HepG2 (cell line): ENCODE measurements around the gene MSRB3. TPM values are rescaled to one million over a fixed set of nuclear protein-coding genes. Genes with fewer than 3 reads are reported as not detected.

Experiments used
- ATAC-seq: fragments of 200-7000 bp; cut with Tn5 transposase; 3 replicates; pipeline ENCODE4 v1.9.1; 2020; ENCODE audit warnings: mild to moderate bottlenecking, moderate library complexity
- BruUV-seq: library from RNA; stranded (reverse); fragments of 400-500 nt; replicated peaks from 2 replicates; lab custom pipeline; 2021; lab: Mats Ljungman, UMichigan
- CTCF ChIA-PET: fragments of 300-600 bp; formaldehyde crosslinking; extraction: SDS; loops from one replicate; lab custom pipeline; 2021; ENCODE audit warnings: low total read pairs, inconsistent platforms, low intra/inter-chr PET ratio; lab: Yijun Ruan, JAX
- POLR2A ChIA-PET: fragments of 350-600 bp; sonication (Branson Sonifier 250); formaldehyde crosslinking; loops from one replicate; lab custom pipeline; 2020; ENCODE audit warnings: antibody characterized with exemption, inconsistent platforms; lab: Yijun Ruan, JAX
- DNase-seq: peaks from one replicate; pipeline ENCODE4 v3.0.0-alpha.2; 2015; ENCODE audit warnings: low spot score
- FAIRE-seq: peaks from 3 replicates; lab custom pipeline; 2011; peaks lifted over from hg19 to GRCh38; lab: Jason Lieb, UNC
- H2AFZ ChIP-seq: one replicate; pipeline ENCODE4 v1.6.1; 2011; ENCODE audit warnings: low read length, inconsistent platforms
- H3K27ac ChIP-seq: fragments of 300-600 bp; 3 replicates; pipeline ENCODE4 v1.8.0; 2011; ENCODE audit warnings: mixed run types, mild to moderate bottlenecking, mixed read lengths, low read length, inconsistent platforms; ENCODE audit not compliant: insufficient read depth; ENCODE audit errors: extremely low read length
- H3K27me3 ChIP-seq, 2 experiments: fragments of 200-600 bp in 1 of 2; 2 replicates in 1 of 2; 3 replicates in 1 of 2; pipeline versions ENCODE4 v1.6.0 to v1.8.0; 2011; ENCODE audit warnings: low read length in 2 of 2, mild to moderate bottlenecking in 2 of 2, moderate library complexity in 2 of 2, inconsistent platforms in 1 of 2; ENCODE audit not compliant: insufficient read depth in 2 of 2, control insufficient read depth in 1 of 2
- H3K36me3 ChIP-seq, 2 experiments: fragments of 200-600 bp in 1 of 2; replicated peaks in 1 of 2; 2 replicates in 1 of 2; 3 replicates in 1 of 2; pipeline versions ENCODE4 v1.5.1 to v1.8.0; 2011; ENCODE audit warnings: low read length in 2 of 2, inconsistent platforms in 1 of 2; ENCODE audit not compliant: insufficient read depth in 2 of 2, control insufficient read depth in 1 of 2
- H3K4me1 ChIP-seq: 2 replicates; pipeline ENCODE4 v1.5.1; 2012; ENCODE audit warnings: low read length, inconsistent platforms; ENCODE audit not compliant: insufficient read depth
- H3K4me2 ChIP-seq: 2 replicates; pipeline ENCODE4 v1.6.0; 2011; ENCODE audit warnings: low read depth, low read length, inconsistent platforms
- H3K4me3 ChIP-seq, 3 experiments: fragments of 200-600 bp in 1 of 3; sonication (generic), shearing (Covaris generic) in 1 of 3; replicated peaks in 1 of 3; 2 replicates each; pipeline ENCODE4 v1.5.1; 2011 to 2016; ENCODE audit warnings: low read length in 3 of 3, inconsistent platforms in 2 of 3, low read depth in 2 of 3, mild to moderate bottlenecking in 2 of 3, control low read depth in 1 of 3, mixed read lengths in 1 of 3; ENCODE audit not compliant: insufficient read depth in 1 of 3
- H3K79me2 ChIP-seq: one replicate; pipeline ENCODE4 v1.6.1; 2011; ENCODE audit warnings: low read length, inconsistent platforms; ENCODE audit not compliant: insufficient read depth
- H3K9ac ChIP-seq: 2 replicates; pipeline ENCODE4 v1.6.0; 2011; ENCODE audit warnings: mild to moderate bottlenecking, low read depth, low read length, inconsistent platforms; ENCODE audit not compliant: insufficient read depth
- H3K9me3 ChIP-seq: 2 replicates; pipeline ENCODE4 v1.5.1; 2012; ENCODE audit warnings: mild to moderate bottlenecking, low read length
- H4K20me1 ChIP-seq: 2 replicates; pipeline ENCODE4 v1.6.0; 2011; ENCODE audit warnings: inconsistent platforms, mild to moderate bottlenecking, low read length, moderate library complexity; ENCODE audit not compliant: insufficient read depth
- HCFC1 ChIP-seq: fragments of 150-350 bp; IDR thresholded peaks from 2 replicates; pipeline ENCODE4 v1.6.1; 2014; ENCODE audit warnings: low read depth, low read length
- HDAC6 ChIP-seq: fragments of 200-600 bp; sonication (generic); IDR thresholded peaks from 2 replicates; pipeline ENCODE4 v1.7.0; 2017; ENCODE audit warnings: mild to moderate bottlenecking, antibody characterized with exemption, low read length, low read depth
- ZNF570 ChIP-seq: sonication (generic); formaldehyde crosslinking; IDR thresholded peaks from 2 replicates; pipeline ENCODE4 v1.4.0; 2020; ENCODE audit warnings: mild to moderate bottlenecking, missing genetic modification reagents, borderline replicate concordance
- WGBS: methylation state at CpG from one replicate; pipeline ENCODE4 v1.1.6; 2017; ENCODE audit warnings: low lambda C conversion rate; 5-methylcytosine and 5-hydroxymethylcytosine counted together
- in situ Hi-C: cut with HindIII; loops from 2 replicates; pipeline ENCODE4 v1.10.0; 2017; ENCODE audit warnings: low pct_unique_long_range_greater_than_20kb; ENCODE audit not compliant: extremely low pct_ligation_motif_present
- intact Hi-C: fragments of 100-400 bp; cut with micrococcal nuclease; formaldehyde crosslinking; loops from one replicate; pipeline ENCODE4 v1.10.0; 2022; ENCODE audit not compliant: unreplicated experiment
- polyA plus RNA-seq, 8 experiments: library from polyadenylated mRNA; depleted of rRNA in 3 of 8; stranded (reverse) in 7 of 8; unstranded in 1 of 8; fragments of >200 nt; fragmentation: Illumina TruSeq in 4 of 8; extraction: Trizol in 4 of 8; gene quantifications; 2 replicates each; pipeline versions ENCODE4 v1.2.1 to v1.2.3, GENCODE V29; 2011 to 2016; ENCODE audit warnings: low read depth in 4 of 8, missing spikeins in 1 of 8, mixed read lengths in 1 of 8; ENCODE audit not compliant: insufficient read depth in 1 of 8
- total RNA-seq, 5 experiments: library from RNA; depleted of rRNA; stranded (reverse); fragments of >200 nt; fragmentation: Illumina TruSeq; extraction: Trizol; gene quantifications; 2 replicates each; pipeline ENCODE4 v1.2.3, GENCODE V29; 2016; ENCODE audit warnings: low read depth in 1 of 5
- TF ChIP-seq, protein P1 (sequence below): sonication (generic); formaldehyde crosslinking; IDR thresholded peaks from 2 replicates; pipeline ENCODE4 v1.8.1; 2023; ENCODE audit warnings: mild to moderate bottlenecking, missing genetic modification reagents
- TF ChIP-seq, protein P2 (sequence below): IDR thresholded peaks from 2 replicates; pipeline ENCODE4 v1.6.1; 2016; ENCODE audit warnings: missing genetic modification reagents, missing compliant biosample characterization

MSRB3 gene
- total and polyA plus RNA-seq, 2 of the 13 experiments (the other 11 are each of a cell fraction or from before 2014, with no cell fraction given): 1.5 to 1.9 TPM

DNA sequence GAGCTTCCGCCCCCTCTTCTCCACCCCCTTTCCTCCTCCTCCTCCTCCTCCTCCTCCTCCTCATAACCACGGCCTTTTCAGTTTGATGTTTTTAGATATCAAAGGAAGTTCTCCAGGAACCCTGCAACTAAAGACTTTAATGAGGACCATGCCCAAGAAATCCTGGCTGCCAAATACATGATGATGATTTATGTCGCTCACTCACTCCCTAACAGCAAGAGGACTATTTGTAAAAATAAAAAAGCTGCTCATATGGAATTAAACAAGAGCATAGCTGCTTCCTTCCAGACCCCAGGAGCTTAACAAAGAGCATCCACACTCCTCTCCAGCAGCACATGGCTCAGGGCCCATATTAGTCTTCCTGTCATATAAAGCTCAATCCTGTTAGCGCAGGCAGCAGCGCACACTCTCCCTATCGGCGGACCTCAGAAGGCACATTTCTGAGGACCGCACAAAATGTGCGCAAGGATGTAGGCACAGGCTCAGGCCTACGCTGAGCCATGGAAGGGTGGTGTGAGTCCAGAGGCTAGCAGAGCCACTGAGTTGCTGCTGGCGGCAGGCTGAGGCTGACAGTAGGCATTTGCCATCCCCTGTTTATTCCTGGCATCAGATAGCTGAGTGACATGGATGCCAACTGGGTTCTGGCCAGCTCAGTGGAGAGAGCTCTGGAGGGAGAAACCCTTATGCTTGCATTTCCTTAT, 232.8 kb downstream of the MSRB3 start:
- no peak overlapping the region for H3K9ac ChIP-seq
- ChIA-PET CTCF (no interaction called here), POLR2A (no interaction called here)
- no peak for DNase-seq
- peaks cover 17% of the 10 kb centered on the region for H3K4me1 ChIP-seq
- no peaks in the 10 kb centered on the region for H3K9me3 ChIP-seq
- ATAC-seq: no peak
- in situ Hi-C loops: no loop called here
- WGBS: 80% methylated on average over 11 of the region's 11 CpGs
- H4K20me1 ChIP-seq: no peaks in the 10 kb centered on the region
- BruUV-seq: no TSS peak
- intact Hi-C loops: loop anchor here (2.0 kb wide), 1 partner anchor 184 kb away; no protein-coding TSS in a partner anchor
- H3K79me2 ChIP-seq: no peaks in the 10 kb centered on the region
- peaks cover 2 to 4% of the 10 kb centered on the region in 2 experiments; a peak in 1 of 5 replicates for H3K27me3 ChIP-seq
- no peak for FAIRE-seq
- no peak overlapping the region for H3K4me3 ChIP-seq
- H3K36me3 ChIP-seq: no peaks in the 10 kb centered on the region
- H2AFZ ChIP-seq: no peak overlapping the region
- TF ChIP-seq, protein P1, sequence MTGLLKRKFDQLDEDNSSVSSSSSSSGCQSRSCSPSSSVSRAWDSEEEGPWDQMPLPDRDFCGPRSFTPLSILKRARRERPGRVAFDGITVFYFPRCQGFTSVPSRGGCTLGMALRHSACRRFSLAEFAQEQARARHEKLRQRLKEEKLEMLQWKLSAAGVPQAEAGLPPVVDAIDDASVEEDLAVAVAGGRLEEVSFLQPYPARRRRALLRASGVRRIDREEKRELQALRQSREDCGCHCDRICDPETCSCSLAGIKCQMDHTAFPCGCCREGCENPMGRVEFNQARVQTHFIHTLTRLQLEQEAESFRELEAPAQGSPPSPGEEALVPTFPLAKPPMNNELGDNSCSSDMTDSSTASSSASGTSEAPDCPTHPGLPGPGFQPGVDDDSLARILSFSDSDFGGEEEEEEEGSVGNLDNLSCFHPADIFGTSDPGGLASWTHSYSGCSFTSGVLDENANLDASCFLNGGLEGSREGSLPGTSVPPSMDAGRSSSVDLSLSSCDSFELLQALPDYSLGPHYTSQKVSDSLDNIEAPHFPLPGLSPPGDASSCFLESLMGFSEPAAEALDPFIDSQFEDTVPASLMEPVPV (CRISPR knock-in tag): no peak
- TF ChIP-seq HCFC1 (no peak), HDAC6 (no peak), ZNF570 (CRISPR knock-in tag) (no peak)
- TF ChIP-seq, protein P2, sequence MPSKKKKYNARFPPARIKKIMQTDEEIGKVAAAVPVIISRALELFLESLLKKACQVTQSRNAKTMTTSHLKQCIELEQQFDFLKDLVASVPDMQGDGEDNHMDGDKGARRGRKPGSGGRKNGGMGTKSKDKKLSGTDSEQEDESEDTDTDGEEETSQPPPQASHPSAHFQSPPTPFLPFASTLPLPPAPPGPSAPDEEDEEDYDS: no peak
- peak overlapping the region; percentile 54; the same call in 1 of the 2 replicates for H3K4me2 ChIP-seq
- H3K27ac ChIP-seq: no peak overlapping the region
